ENCODE data around the gene SLC22A16.

- no peak for TF ChIP-seq EZH2phosphoT487 (IDR thresholded peaks at IDR 0.05; ENCODE audit: borderline replicate concordance, low read length)
- TF ChIP-seq CTCF (conservative IDR thresholded peaks at IDR 0.05; ENCODE audit: low read depth, low read length): no peak
Measured at GRCh38 chr6:110476046-110476849, at the start of gene SLC22A16.

Data from PC-3 (cell line).